Activated effector memory CD4-positive, alpha-beta T cell treated with anti-CD3 and anti-CD28 coated beads, Interleukin-2, amount 50 U/mL, for 16 hours (primary cell): ENCODE measurements around the gene EVC.
"Not testable (repeated sequence)": the region's sequence is repeated elsewhere in the genome, so short reads cannot be mapped to it uniquely, and the experiment has no call there.

Experiments used
- DNase-seq: peaks from one replicate; pipeline ENCODE4 v3.0.0-alpha.2; 2020

Gene EVC

DNA sequence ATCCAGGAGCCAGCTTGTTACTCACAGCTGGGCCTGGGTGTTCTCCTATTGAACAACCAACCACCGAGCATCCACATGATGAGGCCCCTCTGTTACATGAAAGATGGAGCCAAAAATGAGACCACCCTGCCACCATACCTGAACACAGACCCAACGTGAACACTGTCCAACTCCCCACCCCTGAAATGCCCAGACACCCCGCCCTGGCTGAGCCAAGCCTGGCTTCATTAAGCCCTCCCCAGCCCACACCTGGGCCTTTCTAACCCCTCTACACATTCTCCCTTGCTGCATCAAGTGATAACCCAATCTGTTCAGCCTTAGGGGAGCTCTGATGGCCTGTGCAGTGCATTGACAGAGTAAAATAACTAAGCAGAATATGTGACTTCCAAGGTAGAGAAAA, 80.7 kb downstream of the EVC start:
- DNase-seq, result no peak

DNA sequence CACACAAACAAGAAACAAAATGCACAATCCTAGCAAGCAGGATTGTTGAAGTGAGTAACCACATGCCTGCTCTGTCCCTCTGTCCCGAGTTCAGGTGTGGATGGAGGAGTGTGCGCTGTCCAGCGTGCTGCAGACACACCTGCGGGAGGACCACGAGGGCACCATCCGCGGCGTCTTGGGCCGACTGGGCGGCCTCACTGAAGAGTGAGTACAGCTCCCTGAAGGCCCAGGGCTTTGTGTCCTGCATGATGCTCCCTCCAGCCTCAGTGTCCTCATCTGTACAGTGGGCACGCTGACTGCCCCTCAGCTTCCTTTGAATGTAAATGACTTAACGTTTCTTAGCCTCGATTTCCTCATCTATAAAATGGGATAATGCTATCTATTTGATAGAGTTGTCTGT, 82.5 kb downstream of the EVC start:
- DNase-seq, result peak; percentile 22

DNA sequence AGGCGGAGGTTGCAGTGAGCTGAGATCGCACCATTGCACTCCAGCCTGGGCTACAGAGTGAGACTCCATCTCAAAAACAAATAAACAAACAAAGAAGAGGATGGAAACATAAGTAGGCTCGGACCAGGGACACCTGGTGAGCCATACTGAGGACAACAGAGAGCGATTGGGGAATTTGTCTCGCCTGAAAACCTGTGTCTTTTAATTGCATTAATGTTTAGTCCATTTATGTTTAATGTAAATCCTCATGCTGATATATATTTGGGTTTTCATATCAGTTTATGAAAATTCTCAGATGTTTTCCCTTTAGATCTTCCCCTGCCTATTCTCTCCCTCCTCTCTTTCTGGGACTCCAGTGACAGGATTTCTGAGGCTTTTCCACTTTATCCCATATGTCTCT, 84.6 kb downstream of the EVC start:
- DNase-seq, result no peak

DNA sequence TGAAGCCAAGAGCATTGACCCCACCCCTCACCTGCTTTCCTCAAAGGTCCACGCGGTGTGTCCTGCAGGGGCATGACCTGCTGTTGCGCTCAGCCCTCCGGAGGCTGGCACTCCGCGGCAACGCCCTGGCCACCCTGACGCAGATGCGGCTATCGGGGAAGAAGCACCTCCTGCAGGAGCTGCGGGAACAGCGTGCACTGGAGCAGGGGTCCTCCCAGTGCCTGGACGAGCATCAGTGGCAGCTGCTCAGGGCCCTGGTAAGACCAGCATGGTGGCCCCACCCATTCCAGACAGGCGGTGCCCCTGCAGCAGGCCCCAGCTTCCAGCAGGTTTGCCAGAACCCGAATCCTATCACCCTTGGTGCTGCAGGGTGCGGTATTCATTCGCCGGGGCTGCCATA, 86.0 kb downstream of the EVC start:
- no peak for DNase-seq

DNA sequence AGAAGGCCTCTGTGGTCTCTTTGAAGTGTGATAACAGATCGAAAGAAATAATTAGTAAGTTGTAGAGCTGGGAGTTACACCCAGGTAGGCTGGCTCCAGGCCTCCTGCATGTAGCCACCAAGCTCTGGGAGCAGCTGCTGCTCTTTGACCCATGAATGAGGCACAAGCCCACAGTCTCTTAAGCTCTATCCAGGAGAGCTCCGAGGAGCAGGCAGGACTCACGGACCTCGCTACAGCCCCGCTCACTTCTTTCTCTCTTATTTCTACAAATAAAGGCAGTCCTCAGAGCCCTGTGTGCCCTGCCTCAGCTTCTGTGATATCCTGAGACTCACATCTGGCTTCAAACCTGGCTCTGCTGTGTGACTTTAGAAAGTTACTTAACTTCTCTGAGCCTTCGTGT, 86.9 kb downstream of the EVC start:
- no peak for DNase-seq

DNA sequence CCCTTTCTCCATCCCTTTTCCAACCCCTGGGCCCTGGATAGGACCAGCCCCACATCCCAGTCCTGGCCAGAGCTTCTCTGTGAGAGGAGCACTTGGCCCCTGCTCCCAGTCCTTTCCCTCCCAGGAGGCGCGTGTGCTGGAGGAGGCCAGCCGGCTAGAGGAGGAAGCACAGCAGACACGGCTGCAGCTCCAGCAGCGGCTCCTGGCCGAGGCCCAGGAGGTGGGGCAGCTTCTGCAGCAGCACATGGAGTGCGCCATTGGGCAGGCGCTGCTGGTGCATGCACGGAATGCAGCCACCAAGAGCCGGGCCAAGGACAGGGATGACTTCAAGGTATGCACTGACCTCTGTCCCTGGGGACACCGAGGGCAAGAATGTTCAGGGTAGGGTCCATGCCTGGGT, 87.5 kb downstream of the EVC start:
- DNase-seq, result no peak

DNA sequence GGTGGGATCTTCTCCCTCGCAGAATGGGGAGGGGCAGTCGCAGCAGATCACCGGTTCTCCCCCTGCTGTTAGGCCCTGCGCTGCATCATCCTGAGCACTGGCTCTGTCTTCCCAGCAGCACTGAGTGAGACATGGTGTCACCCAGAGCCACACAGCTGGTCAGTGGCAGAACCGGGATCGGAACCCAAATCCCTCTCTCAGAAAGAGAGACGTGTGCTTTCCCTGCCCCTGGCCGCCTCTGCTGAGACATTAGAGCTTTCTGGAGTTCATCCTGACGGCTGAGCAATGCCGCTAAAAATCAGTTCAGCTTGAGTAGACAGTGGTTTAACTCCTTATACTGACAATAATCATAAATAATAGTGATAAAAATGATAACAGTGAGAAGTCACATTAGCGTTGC, 87.9 kb downstream of the EVC start:
- DNase-seq, result no peak

DNA sequence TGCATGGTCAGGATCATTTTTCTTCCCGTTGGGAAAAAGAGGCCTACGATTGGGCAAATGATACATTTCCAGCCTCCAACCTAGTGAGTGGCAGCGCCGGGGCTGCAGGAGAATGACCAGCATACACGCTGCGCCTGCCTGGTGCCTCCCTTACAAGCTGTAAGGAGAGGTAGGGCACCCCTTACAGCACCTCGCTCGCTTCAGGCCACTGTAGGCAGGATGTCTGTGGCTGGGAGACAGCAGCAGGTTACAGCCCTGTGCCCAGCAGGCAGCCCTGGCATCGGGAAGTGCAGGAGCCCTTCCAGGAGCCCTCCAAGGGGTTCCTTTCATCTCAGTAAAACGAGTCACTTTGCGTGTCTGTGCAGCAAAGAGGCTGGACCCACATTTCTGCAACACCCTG, 88.4 kb downstream of the EVC start:
- no peak for DNase-seq

DNA sequence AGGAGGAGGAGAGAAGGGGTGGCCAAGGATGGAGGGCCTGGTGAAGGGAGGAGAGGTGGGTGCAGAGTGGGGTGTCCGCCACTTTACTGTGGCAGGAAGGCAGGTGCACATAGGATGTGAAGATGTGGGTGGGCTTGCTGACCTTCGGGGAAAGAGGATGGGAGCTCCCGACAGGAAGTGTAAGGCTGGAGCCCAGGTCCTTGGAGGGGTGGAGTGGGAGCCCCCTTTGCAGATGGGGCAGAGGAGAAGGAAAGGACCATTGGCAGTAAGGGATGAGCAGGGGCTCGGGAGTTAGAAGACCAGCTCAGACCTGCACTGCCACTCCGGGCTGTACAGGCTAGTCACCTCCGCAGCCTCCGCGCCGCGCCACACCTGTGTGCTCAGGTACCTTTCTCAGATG, 89.5 kb downstream of the EVC start:
- DNase-seq, result peak; percentile 21

DNA sequence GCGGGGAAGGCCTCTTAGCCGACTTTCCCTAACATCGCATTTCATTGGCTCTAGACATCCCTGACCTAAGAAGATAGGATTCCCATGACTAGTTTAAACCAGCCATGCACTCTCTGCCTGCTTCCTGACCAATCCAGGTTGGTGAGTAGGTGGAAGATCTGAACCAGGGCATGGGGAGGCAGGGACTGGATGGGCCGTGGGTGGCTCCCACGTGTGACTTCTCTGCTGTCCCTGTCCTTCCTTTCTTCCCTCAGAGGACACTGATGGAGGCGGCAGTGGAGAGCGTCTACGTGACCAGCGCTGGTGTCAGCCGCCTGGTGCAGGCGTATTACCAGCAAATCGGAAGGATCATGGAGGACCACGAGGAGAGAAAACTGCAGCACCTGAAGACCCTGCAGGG, 90.7 kb downstream of the EVC start:
- DNase-seq, result peak; percentile 25

DNA sequence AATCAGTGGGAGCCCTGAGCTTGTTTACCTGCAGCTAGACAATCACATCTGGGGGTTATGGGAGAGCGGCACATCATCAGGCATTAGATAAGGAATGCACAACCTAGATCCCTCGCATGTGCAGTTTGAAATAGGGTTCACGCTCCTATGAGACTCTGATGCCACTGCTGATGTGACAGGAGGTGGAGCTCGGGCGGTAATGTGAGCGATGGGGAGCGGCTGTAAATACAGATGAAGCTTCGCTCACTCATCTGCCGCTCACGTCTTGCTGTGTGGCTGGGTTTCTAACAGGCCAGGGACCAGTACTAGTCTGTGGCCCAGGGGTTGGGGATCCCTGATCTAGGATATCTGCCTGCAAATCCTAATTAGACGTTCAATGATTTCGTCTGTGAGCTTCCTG, 91.6 kb downstream of the EVC start:
- peak; percentile 27 for DNase-seq

DNA sequence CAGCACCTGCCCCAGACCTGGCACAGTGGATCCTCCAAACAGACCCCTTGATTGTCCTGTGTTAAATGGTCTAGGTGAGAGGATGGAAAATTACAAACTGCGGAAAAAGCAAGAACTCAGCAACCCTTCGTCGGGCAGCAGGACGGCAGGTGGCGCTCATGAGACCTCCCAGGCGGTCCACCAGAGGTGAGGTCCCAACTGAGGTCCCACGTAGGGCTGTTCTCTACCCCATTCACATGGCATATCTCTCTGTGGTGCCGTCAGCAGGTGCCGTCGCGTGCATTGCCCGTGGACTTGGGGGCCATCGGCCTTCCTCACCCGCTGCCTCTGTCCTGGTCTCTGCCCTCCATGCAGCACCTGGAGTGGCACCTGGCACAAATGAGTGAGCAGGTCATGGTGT, 93.7 kb downstream of the EVC start:
- no peak for DNase-seq

DNA sequence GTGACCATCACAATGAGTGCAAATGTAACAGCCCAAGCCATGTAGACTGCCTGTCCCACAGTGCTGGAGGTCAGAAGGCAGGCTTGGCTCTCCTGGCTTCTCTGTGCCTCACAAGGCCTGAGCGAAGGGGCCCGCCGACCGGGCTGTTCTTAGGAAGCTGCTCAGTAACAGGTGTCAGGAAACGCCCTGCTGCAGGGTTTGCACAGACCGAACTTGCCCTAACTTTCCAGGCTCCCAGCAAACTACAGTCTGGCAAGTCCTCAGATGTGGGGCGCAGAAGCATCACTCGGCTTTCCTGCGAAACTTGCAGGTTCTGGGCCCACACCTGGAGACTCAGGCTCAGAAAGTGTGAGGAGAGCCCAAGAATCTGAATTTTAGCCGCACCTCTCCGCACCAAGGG, 94.3 kb downstream of the EVC start:
- DNase-seq, result no peak

DNA sequence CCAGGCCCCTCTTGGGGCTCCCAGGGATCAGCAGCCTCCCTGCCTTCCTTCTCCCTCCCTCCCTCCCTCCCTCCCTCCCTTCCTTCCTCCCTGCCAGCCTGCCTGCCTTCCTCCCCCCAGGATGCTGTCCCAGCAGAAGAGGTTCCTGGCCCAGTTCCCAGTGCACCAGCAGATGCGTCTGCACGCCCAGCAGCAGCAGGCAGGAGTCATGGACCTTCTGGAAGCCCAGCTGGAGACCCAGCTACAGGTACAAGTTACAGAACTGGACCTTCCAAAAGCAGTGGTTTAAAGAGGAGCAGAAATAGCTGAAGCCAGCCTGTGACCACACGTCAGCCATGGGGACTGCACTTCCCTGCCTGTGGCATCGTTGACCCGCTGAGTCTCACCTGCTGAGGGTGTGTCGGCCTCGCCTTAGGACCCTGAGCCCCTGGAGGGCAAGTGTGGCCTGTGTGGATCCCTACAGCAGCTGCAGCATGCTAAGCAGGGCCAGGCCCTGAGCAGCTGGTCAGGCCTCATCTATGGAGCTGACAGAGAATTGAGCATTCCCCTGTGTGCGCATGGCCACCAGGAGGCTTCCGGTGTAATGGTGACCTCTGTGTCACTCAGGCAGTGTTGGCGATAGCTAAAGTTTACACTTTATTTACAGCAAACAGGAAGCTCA, 97.2 kb downstream of the EVC start:
- DNase-seq, result no peak

DNA sequence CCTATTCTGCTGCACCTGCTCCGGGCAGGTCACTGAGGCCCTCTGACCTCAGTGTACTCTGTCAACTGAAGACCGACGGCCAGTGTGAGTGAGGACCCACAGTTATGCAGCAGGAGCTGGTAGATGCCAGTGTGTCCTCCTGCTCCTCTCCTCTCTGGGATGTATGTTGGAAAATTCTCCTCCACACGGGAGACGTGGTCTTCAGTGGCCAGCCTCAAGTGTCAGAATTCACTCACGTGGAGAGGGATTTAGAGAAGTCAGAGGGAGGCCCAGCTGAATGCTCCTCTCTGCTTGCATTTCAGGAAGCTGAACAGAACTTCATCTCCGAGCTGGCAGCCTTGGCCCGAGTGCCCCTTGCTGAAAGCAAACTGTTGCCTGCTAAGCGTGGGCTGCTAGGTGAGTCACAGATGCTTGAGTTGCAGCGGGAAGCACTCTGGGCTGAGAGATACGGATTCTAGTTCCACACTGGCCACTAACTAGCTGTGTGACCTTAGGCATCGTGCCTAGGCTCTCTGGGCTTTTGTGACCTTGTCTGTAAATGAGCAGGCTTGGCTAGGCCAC, 98.3 kb downstream of the EVC start:
- DNase-seq, result no peak

DNA sequence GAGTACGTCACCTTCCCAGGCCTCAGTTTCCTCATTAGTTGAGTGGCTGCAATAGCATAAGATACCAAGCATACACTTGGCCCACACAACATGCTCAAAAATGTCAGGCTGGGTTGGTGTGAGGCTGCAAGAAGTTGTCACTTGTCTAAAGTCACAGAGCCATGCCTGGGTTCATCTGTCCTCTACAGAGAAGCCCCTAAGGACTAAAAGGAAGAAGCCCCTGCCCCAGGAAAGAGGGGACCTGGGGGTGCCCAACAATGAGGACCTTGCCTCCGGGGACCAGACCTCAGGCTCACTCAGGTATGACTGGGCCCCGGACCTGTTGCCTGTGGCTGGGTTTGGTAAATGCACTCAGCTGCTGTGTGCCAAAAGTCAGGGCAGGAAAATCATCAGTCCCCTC, 99.2 kb downstream of the EVC start:
- DNase-seq, result no peak

DNA sequence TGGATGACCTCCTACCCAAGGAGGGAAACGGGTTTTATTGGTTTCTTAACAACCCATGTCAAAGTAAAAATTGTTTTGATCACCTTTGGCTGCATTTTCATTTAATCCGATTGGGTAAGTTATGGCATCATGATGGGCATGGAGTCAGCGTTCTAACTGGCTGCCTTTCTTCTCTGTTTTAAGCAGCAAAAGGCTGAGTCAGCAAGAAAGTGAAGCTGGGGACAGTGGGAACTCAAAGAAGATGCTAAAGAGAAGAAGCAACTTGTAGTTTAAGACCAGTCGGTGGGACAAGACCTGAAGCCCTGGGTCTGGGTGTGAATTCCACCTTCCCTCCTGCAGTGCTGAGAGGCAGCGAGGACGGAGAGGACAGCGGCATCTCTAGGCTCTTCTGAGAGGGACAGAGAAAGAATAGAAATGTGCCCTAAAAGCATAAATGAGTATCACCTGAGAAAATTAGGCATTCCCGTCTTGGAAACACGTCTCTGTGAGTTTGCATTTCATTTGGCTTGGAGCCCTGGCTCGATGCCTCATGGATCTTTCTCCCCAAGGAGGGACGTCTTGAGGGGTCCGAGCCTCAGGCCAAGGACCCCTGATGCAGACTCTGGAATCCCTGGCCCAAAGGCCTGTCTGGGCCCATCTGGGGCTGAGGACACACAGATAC, 99.9 kb downstream of the EVC start:
- DNase-seq, result no peak

DNA sequence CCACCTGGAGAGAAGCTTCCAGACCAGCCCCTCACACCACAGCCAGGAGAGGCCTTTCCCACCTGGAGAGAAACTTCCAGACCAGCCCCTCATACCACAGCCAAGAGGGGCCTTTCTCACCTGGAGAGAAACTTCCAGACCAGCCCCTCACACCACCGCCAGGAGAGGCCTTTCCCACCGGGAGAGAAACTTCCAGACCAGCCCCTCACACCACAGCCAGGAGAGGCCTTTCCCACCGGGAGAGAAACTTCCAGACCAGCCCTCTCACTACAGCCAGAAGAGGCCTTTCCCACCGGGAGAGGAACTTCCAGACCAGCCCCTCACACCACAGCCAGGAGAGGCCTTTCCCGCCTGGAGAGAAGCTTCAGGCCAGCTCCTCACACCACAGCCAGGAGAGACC, 101.1 kb downstream of the EVC start:
- DNase-seq, result not testable (repeated sequence)

DNA sequence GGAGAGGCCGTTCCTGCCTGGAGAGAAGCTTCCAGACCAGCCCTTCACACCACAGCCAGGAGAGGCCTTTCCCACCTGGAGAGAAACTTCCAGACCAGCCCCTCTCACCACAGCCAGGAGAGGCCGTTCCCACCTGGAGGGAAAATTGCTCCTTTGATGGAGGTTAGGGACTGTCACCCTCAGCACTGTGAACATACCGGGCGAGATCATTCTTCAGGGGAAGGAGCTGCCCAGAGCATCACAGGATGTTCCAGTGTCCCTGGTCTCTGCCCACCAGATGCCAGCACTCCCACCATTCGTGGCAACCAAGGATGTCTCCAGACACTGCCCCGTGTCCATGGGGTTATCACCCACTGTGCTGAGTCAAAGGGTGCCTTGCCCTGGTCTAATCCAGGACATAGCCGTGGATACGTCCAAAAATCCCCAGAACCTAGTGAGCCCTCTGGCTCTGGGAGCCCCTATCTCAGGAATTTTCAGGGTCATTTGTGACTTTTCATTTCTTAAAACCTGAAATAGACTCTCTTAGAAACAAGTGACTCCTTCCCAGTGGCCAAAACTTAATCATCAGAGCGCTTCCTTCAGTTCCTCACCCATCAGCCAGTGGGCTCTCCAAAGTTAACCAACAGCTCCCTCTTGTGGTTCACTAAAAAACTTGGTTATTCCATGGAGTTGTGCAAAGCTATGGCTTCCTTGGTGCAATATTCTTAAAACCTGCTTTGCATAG, 101.7 kb downstream of the EVC start:
- peak; percentile 41 for DNase-seq

DNA sequence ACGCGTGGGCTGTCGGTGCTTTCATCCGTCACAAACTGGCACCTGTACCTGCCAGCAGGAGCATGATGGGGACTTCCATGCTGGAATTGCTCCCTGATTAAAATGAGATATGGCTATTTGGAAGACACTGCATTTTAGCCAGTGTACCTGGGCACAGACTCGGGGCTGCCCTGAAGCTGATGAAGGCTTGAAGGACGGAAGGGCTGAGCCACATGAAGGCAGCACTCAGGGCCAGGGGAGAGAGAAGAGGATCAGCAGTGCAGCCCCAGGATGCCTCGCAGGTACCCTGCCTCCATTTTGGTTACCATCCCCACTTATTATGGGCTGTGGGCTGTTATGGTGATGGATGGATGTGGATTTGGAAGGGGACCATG, 102.9 kb downstream of the EVC start:
- peak; percentile 14 for DNase-seq

DNA sequence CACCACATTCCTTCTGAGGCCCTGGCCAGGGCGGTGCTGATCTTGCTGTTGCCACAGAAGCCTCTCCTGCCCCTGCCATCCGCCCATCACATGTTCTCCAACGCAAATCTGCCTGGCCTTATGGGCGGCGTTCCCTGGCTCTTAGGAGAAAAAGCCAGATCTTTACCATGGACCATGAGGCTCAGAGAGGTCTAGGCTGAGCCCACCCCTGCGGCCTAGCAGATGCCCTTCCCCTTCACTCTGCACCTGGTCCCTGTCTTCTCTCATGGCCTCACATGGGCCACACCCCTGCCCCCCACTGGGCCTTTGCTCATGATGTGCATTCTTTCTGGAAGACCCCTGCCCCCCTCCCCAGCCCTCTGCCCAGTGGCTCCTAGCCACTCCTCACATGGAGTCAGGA, 103.4 kb downstream of the EVC start:
- DNase-seq, result peak; percentile 31

DNA sequence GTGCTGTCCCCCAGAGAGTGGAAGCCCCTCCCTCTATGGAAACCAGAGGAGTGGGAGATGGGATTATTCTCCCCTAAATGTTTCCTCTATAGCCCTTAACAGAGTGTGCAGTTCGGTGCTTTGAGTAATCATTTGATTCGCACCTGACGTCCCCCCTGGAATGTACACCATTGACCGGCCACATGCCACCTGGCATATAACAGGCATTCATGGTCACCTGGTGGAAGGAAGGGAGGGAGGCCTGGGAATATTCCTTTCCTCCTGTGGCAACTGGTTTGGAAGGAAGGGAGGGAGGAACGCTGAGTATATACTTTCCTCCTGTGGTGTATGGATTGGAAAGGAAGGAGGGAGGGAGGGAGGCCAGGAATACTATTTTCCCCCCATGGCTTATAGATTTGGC, 104.6 kb downstream of the EVC start:
- peak; percentile 14 for DNase-seq

DNA sequence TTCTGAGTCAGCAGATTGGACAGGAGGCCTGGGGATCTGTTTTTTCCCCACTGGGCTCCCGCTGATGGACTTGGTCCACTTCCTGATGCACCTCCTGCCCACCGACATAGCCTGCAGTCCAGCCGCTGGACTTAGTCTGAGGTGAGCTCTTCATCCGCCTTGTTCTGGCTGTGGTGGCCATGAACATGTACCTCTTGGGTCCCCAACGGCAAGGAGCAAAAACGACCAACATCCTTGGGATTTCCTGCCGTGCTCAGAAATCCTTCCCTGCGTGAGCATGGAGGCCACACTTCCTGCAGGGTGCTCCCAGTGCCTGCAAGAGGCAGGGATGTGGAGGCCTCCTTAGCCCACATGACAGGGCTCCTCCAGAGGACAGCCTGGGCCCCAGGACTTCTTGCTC, 105.1 kb downstream of the EVC start:
- DNase-seq, result peak; percentile 38

DNA sequence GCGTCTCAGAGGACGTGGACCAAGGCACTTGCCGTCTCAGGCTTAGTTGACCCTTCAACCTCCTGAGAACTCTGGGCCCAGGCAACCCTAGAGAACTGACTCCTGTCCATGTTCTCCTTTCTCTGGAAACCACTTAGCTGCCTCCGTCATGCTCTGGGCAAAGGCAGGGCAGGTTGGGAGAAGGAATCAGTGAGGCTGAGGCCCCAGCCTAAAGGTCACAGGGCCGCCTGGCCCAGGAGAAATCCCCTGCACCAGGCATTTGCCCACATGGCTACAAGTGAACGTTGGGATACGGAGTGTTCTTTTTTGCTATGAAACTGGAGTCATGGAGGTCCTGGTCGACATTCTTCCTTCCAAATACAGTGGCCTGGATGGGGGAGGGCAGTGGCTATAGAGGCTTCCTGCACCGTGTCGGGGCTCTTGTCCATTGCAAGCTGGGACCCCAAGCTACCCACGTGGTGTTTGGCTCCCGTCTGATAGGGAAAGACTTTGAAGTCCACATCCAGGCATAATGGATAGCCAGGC, 105.9 kb downstream of the EVC start:
- DNase-seq, result peak; percentile 33
